GM19328 (cell line): ENCODE data around the gene HSCB.
A peak's percentile ranks its signal among the peaks of the same experiment; 100 is the strongest.
"Not testable (repeated sequence)": the region's sequence is repeated elsewhere in the genome, so short reads cannot be mapped to it uniquely, and the experiment has no call there.

Experiments used
- ATAC-seq: cut with Tn5 transposase; IDR thresholded peaks from one replicate; pipeline ENCODE4 v1.9.1; 2021; ENCODE audit warnings: mild to moderate bottlenecking, moderate library complexity; ENCODE audit not compliant: unreplicated experiment

The HSCB gene

GRCh38 chr22:28788601-28789000, 46.8 kb downstream of the HSCB start:
- ATAC-seq: no peak

DNA sequence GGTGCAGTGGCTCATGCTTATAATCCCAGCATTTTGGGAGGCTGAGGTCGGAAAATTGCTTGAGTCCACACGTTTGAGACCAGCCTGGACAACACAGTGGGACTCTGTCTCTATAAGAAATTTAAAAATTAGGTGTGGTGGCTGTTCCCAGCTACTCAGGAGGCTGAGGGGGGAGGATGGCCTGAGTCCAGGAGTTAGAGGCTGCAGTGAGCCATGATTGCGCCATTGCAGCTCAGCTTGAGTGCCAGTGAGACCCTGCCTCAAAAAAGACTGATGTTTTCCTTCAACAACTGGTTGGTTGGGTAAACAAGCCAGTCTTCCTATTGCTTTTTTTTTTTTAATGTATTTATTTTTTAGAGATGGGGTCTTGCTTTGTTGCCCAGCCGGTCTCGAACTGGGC, 49.3 kb downstream of the HSCB start:
- ATAC-seq: no peak

- peak; percentile 51 for ATAC-seq
Measured at GRCh38 chr22:28791841-28792490, 50.1 kb downstream of the HSCB start.

DNA sequence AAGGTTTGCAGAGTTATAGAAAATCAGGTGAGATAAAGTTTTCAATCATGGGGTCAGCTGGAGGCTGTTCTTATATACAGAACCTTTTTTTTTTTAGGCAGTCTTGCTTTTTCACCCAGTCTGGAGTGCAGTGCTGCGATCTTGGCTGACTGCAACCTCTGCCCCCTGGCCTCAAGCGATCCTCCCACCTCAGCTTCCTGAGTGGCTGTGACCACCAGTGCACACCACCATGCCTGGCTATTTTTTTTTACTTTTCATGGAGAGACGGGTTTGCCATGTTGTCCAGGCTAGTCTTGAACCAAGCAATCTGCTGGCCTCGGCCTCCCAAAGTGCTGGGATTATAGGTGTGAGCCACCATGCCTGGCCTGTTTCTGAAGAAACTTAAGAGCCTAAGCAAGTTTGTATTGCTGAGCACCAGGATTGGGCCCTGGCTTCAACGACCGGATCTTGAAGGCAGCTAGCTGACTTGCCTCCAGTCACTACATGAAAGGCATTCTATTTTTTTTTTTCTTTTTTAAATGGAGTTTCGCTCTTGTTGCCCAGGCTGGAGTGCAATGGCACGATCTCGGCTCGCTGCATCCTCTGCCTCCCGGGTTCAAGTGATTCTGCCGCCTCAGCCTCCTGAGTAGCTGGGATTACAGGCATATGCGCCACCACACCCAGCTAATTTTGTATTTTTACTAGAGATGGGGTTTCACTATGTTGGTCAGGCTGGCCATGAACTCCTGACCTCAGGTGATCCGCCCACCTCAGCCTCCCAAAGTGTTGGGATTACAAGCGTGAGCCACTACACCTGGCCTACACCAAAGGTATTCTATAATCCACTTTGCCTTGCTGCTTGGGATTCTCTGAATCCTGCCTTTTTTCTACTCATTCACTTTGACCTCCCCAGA, 50.9 kb downstream of the HSCB start:
- ATAC-seq: peak; percentile 22

GRCh38 chr22:28793976-28794584, 52.2 kb downstream of the HSCB start:
- no peak for ATAC-seq

- no peak for ATAC-seq
Measured at GRCh38 chr22:28795071-28795693, 53.3 kb downstream of the HSCB start.

GRCh38 chr22:28795932-28796856, 54.4 kb downstream of the HSCB start:
- ATAC-seq: no peak

DNA sequence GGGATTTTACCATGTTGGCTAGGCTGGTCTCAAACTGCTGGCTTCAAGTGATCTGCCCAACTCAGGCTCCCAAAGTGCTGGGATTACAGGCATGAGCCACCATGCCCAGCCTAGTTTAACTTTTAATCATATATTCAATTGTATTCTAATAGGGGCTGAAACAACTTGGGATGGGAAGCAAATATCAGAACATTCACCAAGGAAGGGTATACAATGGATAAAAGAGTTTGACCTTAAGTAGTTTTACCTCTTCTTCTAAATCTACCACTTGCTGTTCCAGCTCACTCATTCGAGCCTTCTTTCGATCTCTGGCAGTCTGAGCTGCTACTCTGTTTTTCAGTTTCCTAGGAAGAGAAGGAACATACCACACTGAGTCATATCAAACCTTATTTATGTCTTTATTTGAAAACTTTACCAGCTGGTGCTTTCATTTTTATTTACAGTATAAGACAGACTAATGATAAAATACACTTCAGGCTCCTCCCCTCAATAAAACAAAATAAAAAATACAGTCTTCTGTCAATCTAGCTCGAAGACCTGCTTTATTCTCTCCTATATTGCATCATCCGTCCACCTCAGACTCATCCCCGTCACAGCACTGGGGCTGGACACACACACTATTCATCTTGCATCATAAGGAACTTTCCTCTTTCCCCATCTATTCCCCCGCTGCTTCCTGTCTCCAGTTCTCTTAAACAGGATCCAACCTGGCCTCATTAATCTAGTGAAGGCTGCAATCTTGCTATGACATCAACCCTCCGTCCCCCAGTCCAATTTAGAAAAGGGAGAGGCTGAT, 57.2 kb downstream of the HSCB start:
- ATAC-seq: no peak

GRCh38 chr22:28799606-28800307, 57.9 kb downstream of the HSCB start:
- peak; percentile 21 for ATAC-seq

DNA sequence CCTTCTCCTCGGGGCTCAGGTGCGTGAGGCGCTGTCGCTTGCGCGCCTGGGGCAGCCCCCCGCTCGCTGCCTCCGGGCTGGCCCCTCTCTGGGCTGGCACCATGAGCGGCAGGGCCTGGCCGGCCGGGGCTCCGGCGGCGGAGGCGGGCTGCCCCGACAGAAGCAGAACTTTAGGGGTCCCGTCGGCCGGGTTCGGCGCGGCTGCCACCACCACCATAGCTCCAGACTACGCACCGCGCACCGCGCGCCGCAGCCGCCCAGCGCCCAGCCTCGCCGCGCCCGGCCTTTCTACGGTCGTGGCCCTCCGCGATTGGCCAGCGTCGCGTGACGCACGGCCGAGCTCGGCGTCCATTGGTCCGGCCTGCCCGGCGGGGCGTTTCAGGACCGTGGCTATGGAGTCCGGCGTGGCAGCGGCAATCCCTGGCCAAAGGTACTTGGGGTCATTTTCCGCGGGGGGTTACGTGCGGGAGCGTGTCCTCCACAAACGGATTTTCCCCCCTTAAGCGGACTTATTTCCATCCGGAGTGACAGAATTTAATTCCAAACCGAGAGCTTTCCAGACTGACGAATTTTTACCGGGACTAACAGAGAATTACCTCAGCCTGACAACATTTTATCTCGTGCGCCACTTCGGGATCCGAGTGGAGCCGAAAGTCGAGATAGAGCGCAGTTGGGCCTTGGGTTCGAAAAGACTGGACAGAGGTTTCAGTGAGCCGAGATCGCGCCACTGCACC, 58.6 kb downstream of the HSCB start, which contains the start of gene XBP1:
TSS of gene XBP1 (minus strand) at position 262 of the 734 bp plus-strand sequence.
- ATAC-seq: peak; percentile 88

GRCh38 chr22:28801845-28802594, 60.2 kb downstream of the HSCB start:
- no peak for ATAC-seq

- ATAC-seq: no peak
Measured at GRCh38 chr22:28802595-28803123, 60.8 kb downstream of the HSCB start.

- not testable (repeated sequence) for ATAC-seq
Measured at GRCh38 chr22:28805426-28805825, 63.6 kb downstream of the HSCB start.
